HEK293 (cell line): ENCODE results near the gene GARIN5A.

Experiments used
- CTCF ChIP-seq: fragments of 450-650 bp; formaldehyde crosslinking; IDR thresholded peaks from 2 replicates; pipeline ENCODE4 v1.5.1; 2016; ENCODE audit warnings: missing biosample characterization, missing genetic modification characterization
- MYNN ChIP-seq: fragments of 450-650 bp; formaldehyde crosslinking; IDR thresholded peaks from 2 replicates; pipeline ENCODE4 v1.5.1; 2016; ENCODE audit warnings: missing biosample characterization, missing genetic modification characterization, borderline replicate concordance
- PBX3 ChIP-seq: sonication (generic); formaldehyde crosslinking; IDR thresholded peaks from 2 replicates; pipeline ENCODE4 v1.8.1; 2022; ENCODE audit warnings: mild to moderate bottlenecking, moderate library complexity, missing genetic modification reagents
- REST ChIP-seq: fragments of 450-650 bp; formaldehyde crosslinking; IDR thresholded peaks from 2 replicates; pipeline ENCODE4 v1.5.1; 2016; ENCODE audit warnings: missing biosample characterization, missing genetic modification characterization
- TCF7L2 ChIP-seq: IDR thresholded peaks from 2 replicates; pipeline ENCODE4 v1.6.1; 2011; ENCODE audit warnings: low read depth, mild to moderate bottlenecking, inconsistent platforms, low read length, moderate library complexity, borderline replicate concordance
- ZBTB7A ChIP-seq: fragments of 450-650 bp; formaldehyde crosslinking; IDR thresholded peaks from 2 replicates; pipeline ENCODE4 v1.5.1; 2016; ENCODE audit warnings: low read depth, missing biosample characterization, missing genetic modification characterization
- ZBTB8A ChIP-seq: fragments of 450-650 bp; formaldehyde crosslinking; IDR thresholded peaks from 2 replicates; pipeline ENCODE4 v1.5.1; 2016; ENCODE audit warnings: missing biosample characterization, missing genetic modification characterization
- ZNF169 ChIP-seq: fragments of 450-650 bp; formaldehyde crosslinking; IDR thresholded peaks from 2 replicates; pipeline ENCODE4 v1.5.1; 2016; ENCODE audit warnings: missing biosample characterization, missing genetic modification characterization
- ZNF175 ChIP-seq: fragments of 450-650 bp; formaldehyde crosslinking; IDR thresholded peaks from 2 replicates; pipeline ENCODE4 v1.5.1; 2016; ENCODE audit warnings: missing biosample characterization, missing genetic modification characterization
- ZNF239 ChIP-seq: fragments of 450-650 bp; formaldehyde crosslinking; IDR thresholded peaks from 2 replicates; pipeline ENCODE4 v1.5.1; 2016; ENCODE audit warnings: missing biosample characterization, missing genetic modification characterization
- ZNF266 ChIP-seq: fragments of 450-650 bp; formaldehyde crosslinking; IDR thresholded peaks from 2 replicates; pipeline ENCODE4 v1.5.1; 2016; ENCODE audit warnings: missing biosample characterization, missing genetic modification characterization, low read depth
- ZNF660 ChIP-seq: fragments of 450-650 bp; IDR thresholded peaks from 2 replicates; pipeline ENCODE4 v1.5.1; 2018; ENCODE audit warnings: missing biosample characterization, mild to moderate bottlenecking, missing genetic modification characterization
- ZNF664 ChIP-seq: fragments of 450-650 bp; formaldehyde crosslinking; IDR thresholded peaks from 2 replicates; pipeline ENCODE4 v1.5.1; 2016; ENCODE audit warnings: missing biosample characterization, missing genetic modification characterization
- ZNF707 ChIP-seq: fragments of 450-650 bp; formaldehyde crosslinking; IDR thresholded peaks from 2 replicates; pipeline ENCODE4 v1.5.1; 2016; ENCODE audit warnings: missing biosample characterization, missing genetic modification characterization

- TF ChIP-seq CTCF (tag by site-specific recombination) (no peak), ZNF664 (no peak), ZNF707 (tag by site-specific recombination) (no peak), REST (tag by site-specific recombination) (no peak), ZBTB8A (tag by site-specific recombination) (no peak), PBX3 (CRISPR knock-in tag) (no peak), ZNF175 (tag by site-specific recombination) (no peak), ZNF660 (tag by site-specific recombination) (no peak), TCF7L2 (no peak), ZNF239 (tag by site-specific recombination) (no peak), MYNN (tag by site-specific recombination) (no peak), ZBTB7A (no peak), ZNF169 (tag by site-specific recombination) (no peak), ZNF266 (tag by site-specific recombination) (no peak)
Observed at GRCh38 chr19:50417111-50418081, 59.3 kb downstream of the GARIN5A start.
